RCC 7860 (cell line): ENCODE measurements around the gene CUX1.
"Not testable (repeated sequence)": the region's sequence is repeated elsewhere in the genome, so short reads cannot be mapped to it uniquely, and the experiment has no call there.

Source experiments
- DNase-seq: peaks from one replicate; pipeline ENCODE4 v3.0.0-alpha.2; 2015; ENCODE audit warnings: low spot score
- FAIRE-seq: peaks from 2 replicates; lab custom pipeline; 2012; peaks lifted over from hg19 to GRCh38; lab: Jason Lieb, UNC

CUX1 gene

GRCh38 chr7:102317231-102318059 lies 500.0 kb downstream of the CUX1 start:
- FAIRE-seq: no peak
- no peak for DNase-seq

GRCh38 chr7:102318482-102318971 lies 501.1 kb downstream of the CUX1 start:
- FAIRE-seq (no peak), DNase-seq (no peak)

DNA sequence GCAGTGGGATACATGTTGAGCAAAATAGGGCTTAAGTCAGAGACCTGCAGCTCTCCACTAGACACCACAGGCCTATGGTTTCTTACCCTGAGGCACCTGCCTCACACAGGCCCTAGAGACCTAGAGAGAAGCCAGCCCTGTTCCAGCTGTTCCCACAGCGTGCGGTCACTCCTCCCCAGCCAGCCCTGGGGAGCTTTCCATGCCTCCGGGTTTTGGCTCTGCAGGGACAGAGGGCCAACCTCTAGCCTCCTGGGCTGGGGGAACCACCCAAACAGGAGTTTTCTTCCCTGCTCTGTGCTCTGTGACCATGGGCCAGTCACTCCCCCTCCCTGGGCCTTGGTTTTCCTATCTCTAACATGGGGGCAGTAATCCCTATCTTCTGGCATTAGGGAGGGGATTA lies 502.2 kb downstream of the CUX1 start:
- DNase-seq: no peak
- FAIRE-seq: no peak

- FAIRE-seq (no peak), DNase-seq (no peak)
Observed at GRCh38 chr7:102320181-102320580, 502.8 kb downstream of the CUX1 start.

DNA sequence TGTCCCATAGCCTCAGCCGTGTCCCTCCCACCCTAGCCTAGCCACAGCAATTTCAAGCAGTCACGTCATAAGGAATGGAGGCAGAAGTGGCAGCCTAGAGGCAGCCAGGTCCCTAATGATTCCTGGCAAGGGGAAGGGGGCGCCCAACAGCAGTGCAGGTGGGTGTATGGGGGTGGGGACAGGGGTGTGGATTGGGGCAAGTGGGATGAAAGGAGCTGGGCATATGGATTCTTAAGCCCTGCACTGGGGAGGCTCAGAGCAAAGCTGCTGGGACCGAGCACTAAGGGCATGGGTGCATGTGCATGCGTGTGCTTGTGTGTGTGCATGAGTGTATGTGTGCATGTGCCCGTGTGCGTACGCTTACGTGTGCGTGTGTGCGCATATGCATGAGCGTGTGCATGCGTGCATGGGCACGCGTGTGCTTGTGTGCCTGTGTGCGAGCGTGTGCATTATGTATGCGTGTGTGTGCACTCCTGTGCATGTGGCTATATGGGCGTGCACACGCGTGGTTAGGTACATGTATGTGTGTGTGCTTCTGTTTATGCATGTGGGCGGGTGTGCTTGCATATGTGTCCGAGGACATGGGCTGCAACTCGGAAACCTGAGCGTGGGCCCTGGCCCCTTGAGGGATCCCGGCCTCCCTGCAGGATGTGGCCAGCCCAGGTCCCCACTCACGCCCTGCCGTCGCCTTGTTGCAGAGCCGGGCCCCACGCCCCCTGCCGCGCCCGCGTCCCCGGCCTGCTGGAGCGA lies 503.4 kb downstream of the CUX1 start:
- FAIRE-seq (no peak), DNase-seq (no peak)

- no peak for DNase-seq
- no peak for FAIRE-seq
Observed at GRCh38 chr7:102321351-102322201, 504.1 kb downstream of the CUX1 start.

DNA sequence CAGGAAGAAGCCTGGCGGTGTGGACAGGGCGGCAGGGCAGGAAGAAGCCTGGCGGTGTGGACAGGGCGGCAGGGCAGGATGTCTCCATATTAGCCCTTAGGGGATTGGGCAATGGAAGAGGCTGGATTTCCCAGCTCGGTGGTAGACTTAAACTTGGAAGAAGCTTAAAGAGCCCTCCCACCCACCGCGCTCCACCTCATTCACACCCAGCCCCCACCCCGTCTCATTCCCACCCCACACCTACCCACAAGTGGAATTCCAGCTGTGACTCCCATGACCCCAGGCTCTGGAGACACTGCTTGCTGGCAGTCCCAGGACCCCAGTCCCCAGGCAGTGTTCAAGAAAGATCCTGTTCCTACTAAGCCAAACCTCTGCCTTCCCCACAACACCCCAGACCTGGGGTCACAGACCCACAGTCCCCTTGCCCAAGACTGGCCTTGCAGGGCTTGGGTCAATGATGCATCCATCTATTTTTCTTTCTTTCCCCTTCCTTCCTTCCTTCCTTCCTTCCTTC lies 504.8 kb downstream of the CUX1 start:
- no peak for FAIRE-seq
- DNase-seq: no peak

GRCh38 chr7:102323914-102324195 lies 506.4 kb downstream of the CUX1 start:
- DNase-seq: no peak
- FAIRE-seq: no peak

GRCh38 chr7:102325106-102325505 lies 507.7 kb downstream of the CUX1 start:
- not testable (repeated sequence) for DNase-seq, FAIRE-seq

- FAIRE-seq (no peak), DNase-seq (no peak)
Observed at GRCh38 chr7:102326157-102326889, 508.9 kb downstream of the CUX1 start.

- not testable (repeated sequence) for FAIRE-seq, DNase-seq
Observed at GRCh38 chr7:102327183-102327582, 509.8 kb downstream of the CUX1 start.

GRCh38 chr7:102328863-102329262 lies 511.4 kb downstream of the CUX1 start:
- FAIRE-seq, DNase-seq: not testable (repeated sequence)

GRCh38 chr7:102329366-102329765 lies 511.9 kb downstream of the CUX1 start:
- DNase-seq, FAIRE-seq: not testable (repeated sequence)

- not testable (repeated sequence) for DNase-seq, FAIRE-seq
Observed at GRCh38 chr7:102330666-102331460, 513.4 kb downstream of the CUX1 start.
